SU-DHL-6 (cell line): ENCODE measurements around the gene WFDC10B.
"Not testable (repeated sequence)": the region's sequence is repeated elsewhere in the genome, so short reads cannot be mapped to it uniquely, and the experiment has no call there.

ENCODE experiments used
- H2AFZ ChIP-seq: fragments of 200-600 bp; sonication (generic); 2 replicates; pipeline ENCODE4 v1.6.1; 2014; ENCODE audit warnings: low read depth, mild to moderate bottlenecking, moderate library complexity, mixed read lengths, antibody characterized with exemption, low read length; ENCODE audit not compliant: severe bottlenecking
- H3F3A ChIP-seq: fragments of 200-600 bp; shearing (Covaris generic); 2 replicates; pipeline ENCODE4 v1.6.0; 2016; ENCODE audit warnings: antibody characterized with exemption, mild to moderate bottlenecking; ENCODE audit not compliant: insufficient read depth
- H3K27ac ChIP-seq: fragments of 200-600 bp; sonication (generic); 2 replicates; pipeline ENCODE4 v1.5.1; 2016; ENCODE audit warnings: low read depth, mild to moderate bottlenecking, low read length, moderate library complexity, mixed read lengths
- H3K27me3 ChIP-seq: fragments of 200-600 bp; sonication (generic), shearing (Covaris generic); 2 replicates; pipeline ENCODE4 v1.6.0; 2014; ENCODE audit warnings: mild to moderate bottlenecking, low read length
- H3K36me3 ChIP-seq: fragments of 200-600 bp; sonication (generic); 2 replicates; pipeline ENCODE4 v1.6.1; 2014; ENCODE audit warnings: mild to moderate bottlenecking, low read length, mixed read lengths
- H3K4me2 ChIP-seq: fragments of 300-600, 200-600 bp; shearing (Covaris generic), sonication (generic); 2 replicates; pipeline ENCODE4 v1.6.0; 2014; ENCODE audit warnings: low read length, low read depth, mild to moderate bottlenecking; ENCODE audit not compliant: poor library complexity, severe bottlenecking
- H3K4me3 ChIP-seq: fragments of 200-600 bp; sonication (generic); 2 replicates; pipeline ENCODE4 v1.5.1; 2014; ENCODE audit warnings: antibody characterized with exemption, low read length, mild to moderate bottlenecking, mixed read lengths; ENCODE audit not compliant: insufficient read depth, poor library complexity, severe bottlenecking
- H3K79me2 ChIP-seq: fragments of 200-600 bp; sonication (generic); 2 replicates; pipeline ENCODE4 v1.6.1; 2014; ENCODE audit warnings: mild to moderate bottlenecking, low read length, moderate library complexity; ENCODE audit not compliant: insufficient read depth
- H3K9ac ChIP-seq: fragments of 200-600 bp; sonication (generic); 2 replicates; pipeline ENCODE4 v1.7.0; 2014; ENCODE audit warnings: mild to moderate bottlenecking, low read length
- H3K9me2 ChIP-seq: fragments of 200-600 bp; sonication (generic); replicated peaks from 2 replicates; pipeline ENCODE4 v1.6.1; 2014; ENCODE audit warnings: low read length; ENCODE audit not compliant: insufficient read depth
- H3K9me3 ChIP-seq: fragments of 200-600 bp; sonication (generic); 2 replicates; pipeline ENCODE4 v1.6.1; 2014; ENCODE audit warnings: low read length, mixed read lengths; ENCODE audit not compliant: insufficient read depth
- H4K20me1 ChIP-seq: fragments of 200-600 bp; sonication (generic); 2 replicates; pipeline ENCODE4 v1.6.1; 2014; ENCODE audit warnings: low read depth, mild to moderate bottlenecking, antibody characterized with exemption, low read length, moderate library complexity, mixed read lengths
- CTCF ChIP-seq: fragments of 200-600 bp; sonication (generic); IDR thresholded peaks from one replicate; pipeline ENCODE4 v1.5.1; 2017; ENCODE audit warnings: antibody characterized with exemption, mild to moderate bottlenecking, low read length, moderate library complexity; ENCODE audit not compliant: insufficient read depth, poor library complexity, severe bottlenecking
- EZH2phosphoT487 ChIP-seq: fragments of 200-600 bp; sonication (generic), shearing (Covaris generic); conservative IDR thresholded peaks from 2 replicates; pipeline ENCODE4 v1.6.1; 2018; ENCODE audit warnings: mild to moderate bottlenecking, antibody characterized with exemption, low read length, moderate library complexity, mixed read lengths

The WFDC10B gene

GRCh38 chr20:45649312-45649863 is 55.4 kb downstream of the WFDC10B start:
- Histone ChIP-seq H3K79me2 (no peaks in the 10 kb centered on the region), H3K27me3 (no peaks in the 10 kb centered on the region), H3K4me3 (no peak overlapping the region), H3K27ac (no peak overlapping the region), H4K20me1 (no peaks in the 10 kb centered on the region), H3K36me3 (no peaks in the 10 kb centered on the region), H2AFZ (no peak overlapping the region), H3K9me3 (no peaks in the 10 kb centered on the region), H3K4me2 (no peak overlapping the region), H3F3A (no peaks in the 10 kb centered on the region), H3K9me2 (no peaks in the 10 kb centered on the region), H3K9ac (no peak overlapping the region)
- TF ChIP-seq EZH2phosphoT487 (no peak), CTCF (no peak)

- Histone ChIP-seq H3K27me3 (no peaks in the 10 kb centered on the region), H3K36me3 (no peaks in the 10 kb centered on the region), H4K20me1 (no peaks in the 10 kb centered on the region), H3F3A (no peaks in the 10 kb centered on the region), H3K9ac (no peak overlapping the region), H3K4me3 (no peak overlapping the region), H3K9me2 (no peaks in the 10 kb centered on the region), H3K4me2 (no peak overlapping the region), H3K79me2 (no peaks in the 10 kb centered on the region), H2AFZ (no peak overlapping the region), H3K27ac (no peak overlapping the region), H3K9me3 (no peaks in the 10 kb centered on the region)
- TF ChIP-seq CTCF (no peak), EZH2phosphoT487 (no peak)
Measured at GRCh38 chr20:45647441-45648050, 57.3 kb downstream of the WFDC10B start.

GRCh38 chr20:45646875-45647274 is 57.9 kb downstream of the WFDC10B start:
- Histone ChIP-seq H3K9ac (no peak overlapping the region), H3K9me2 (no peaks in the 10 kb centered on the region), H2AFZ (no peak overlapping the region), H3K36me3 (no peaks in the 10 kb centered on the region), H4K20me1 (no peaks in the 10 kb centered on the region), H3K4me3 (no peak overlapping the region), H3K27me3 (no peaks in the 10 kb centered on the region), H3K9me3 (no peaks in the 10 kb centered on the region), H3K4me2 (no peak overlapping the region), H3F3A (no peaks in the 10 kb centered on the region), H3K79me2 (no peaks in the 10 kb centered on the region), H3K27ac (no peak overlapping the region)
- TF ChIP-seq CTCF (no peak), EZH2phosphoT487 (no peak)

GRCh38 chr20:45645869-45646268 is 59.0 kb downstream of the WFDC10B start:
- H2AFZ ChIP-seq, H3K9me3 ChIP-seq, H3K27ac ChIP-seq, H3K79me2 ChIP-seq, H3K4me3 ChIP-seq, H3K36me3 ChIP-seq, H3K9me2 ChIP-seq, H4K20me1 ChIP-seq, H3K9ac ChIP-seq, H3F3A ChIP-seq, H3K4me2 ChIP-seq, H3K27me3 ChIP-seq: not testable (repeated sequence)

- not testable (repeated sequence) for H3K9me2 ChIP-seq, H3K9me3 ChIP-seq, H3K27ac ChIP-seq, H3K9ac ChIP-seq, H3K36me3 ChIP-seq, H2AFZ ChIP-seq, H3K4me2 ChIP-seq, H3K79me2 ChIP-seq, H3F3A ChIP-seq, H3K4me3 ChIP-seq, H4K20me1 ChIP-seq, H3K27me3 ChIP-seq
Measured at GRCh38 chr20:45641076-45641475, 63.7 kb downstream of the WFDC10B start.
